Measurements from ENCODE around the gene TNS1.

GRCh38 chr2:217847552-217848350 lies 155.0 kb downstream of the TNS1 start:
- TF ChIP-seq CTCF (IDR thresholded peaks at IDR 0.05) (no peak), EZH2 (IDR thresholded peaks at IDR 0.05; ENCODE audit: borderline replicate concordance, insufficient read depth, low read depth, low read length, poor library complexity, severe bottlenecking) (no peak)

All from B cell (primary cell).